GM12878 (cell line): ENCODE measurements around the gene GRK7. TPM values are rescaled to one million over a fixed set of nuclear protein-coding genes. Genes with fewer than 3 reads are reported as not detected.

Experiments used
- ATAC-seq: fragments of 200-7000 bp; cut with Tn5 transposase; 3 replicates; pipeline ENCODE4 v1.9.1; 2020; ENCODE audit warnings: mild to moderate bottlenecking, moderate library complexity
- BruUV-seq: library from RNA; stranded (reverse); fragments of 400-500 nt; replicated peaks from 2 replicates; lab custom pipeline; 2021; lab: Mats Ljungman, UMichigan
- CTCF ChIA-PET: fragments of 300-600 bp; sonication (Branson Sonifier 250); formaldehyde crosslinking; extraction: SDS; loops from one replicate; lab custom pipeline; 2021; ENCODE audit warnings: inconsistent platforms; lab: Yijun Ruan, JAX
- POLR2A ChIA-PET: fragments of 350-600 bp; formaldehyde crosslinking; extraction: SDS; loops from one replicate; lab custom pipeline; 2021; ENCODE audit warnings: inconsistent platforms; lab: Charles Lee
- RAD21 ChIA-PET: fragments of 300-600 bp; sonication (Branson Sonifier 250); formaldehyde crosslinking; loops from one replicate; lab custom pipeline; 2023; ENCODE audit warnings: antibody characterized with exemption; ENCODE audit not compliant: unreplicated experiment; lab: Charles Lee
- SMC1A ChIA-PET: fragments of 300-600 bp; sonication (Branson Sonifier 250); formaldehyde crosslinking; loops from one replicate; lab custom pipeline; 2023; ENCODE audit not compliant: unreplicated experiment, uncharacterized antibody; lab: Charles Lee
- DNase-seq: peaks from one replicate; pipeline ENCODE4 v3.0.0-alpha.2; 2011; ENCODE audit warnings: low read depth, low spot score
- FAIRE-seq: peaks from 3 replicates; lab custom pipeline; 2011; peaks lifted over from hg19 to GRCh38; lab: Jason Lieb, UNC
- H2AFZ ChIP-seq: 2 replicates; pipeline ENCODE4 v1.6.0; 2011; ENCODE audit warnings: low read depth, low read length, control low read depth; ENCODE audit not compliant: control insufficient read depth
- H3K27ac ChIP-seq: 2 replicates; pipeline ENCODE4 v1.5.1; 2011; ENCODE audit warnings: control low read depth; ENCODE audit not compliant: control insufficient read depth, insufficient read depth
- H3K27me3 ChIP-seq, 2 experiments: replicated peaks in 1 of 2; 2 replicates each; pipeline versions ENCODE4 v1.6.0 to v1.6.1; 2011; ENCODE audit warnings: low read length in 1 of 2; ENCODE audit not compliant: control insufficient read depth in 2 of 2, insufficient read depth in 2 of 2
- H3K36me3 ChIP-seq, 2 experiments: 2 replicates each; pipeline ENCODE4 v1.5.1; 2011; ENCODE audit warnings: low read length in 1 of 2; ENCODE audit not compliant: control insufficient read depth in 2 of 2, insufficient read depth in 2 of 2
- H3K4me1 ChIP-seq: 2 replicates; pipeline ENCODE4 v1.6.1; 2011; ENCODE audit warnings: mild to moderate bottlenecking, low read length, moderate library complexity, mixed read lengths; ENCODE audit not compliant: control insufficient read depth, insufficient read depth
- H3K4me2 ChIP-seq: 2 replicates; pipeline ENCODE4 v1.6.0; 2011; ENCODE audit warnings: control low read depth; ENCODE audit not compliant: control insufficient read depth, insufficient read depth
- H3K4me3 ChIP-seq: fragments of 200-600 bp; sonication (generic); 2 replicates; pipeline ENCODE4 v1.5.1; 2016
- H3K79me2 ChIP-seq: 2 replicates; pipeline ENCODE4 v1.6.0; 2011; ENCODE audit warnings: low read length; ENCODE audit not compliant: control insufficient read depth, insufficient read depth
- H3K9ac ChIP-seq: 2 replicates; pipeline ENCODE4 v1.8.0; 2011; ENCODE audit warnings: low read length, control low read depth, mixed read lengths; ENCODE audit not compliant: control insufficient read depth, insufficient read depth
- H3K9me3 ChIP-seq: replicated peaks from 3 replicates; pipeline ENCODE4 v1.5.1; 2011; ENCODE audit warnings: mild to moderate bottlenecking, low read length; ENCODE audit not compliant: control insufficient read depth, insufficient read depth
- H4K20me1 ChIP-seq: 2 replicates; pipeline ENCODE4 v1.6.0; 2011; ENCODE audit not compliant: control insufficient read depth, insufficient read depth
- BACH1 ChIP-seq: fragments of 450-650 bp; IDR thresholded peaks from 2 replicates; pipeline ENCODE4 v1.6.1; 2017; ENCODE audit warnings: mild to moderate bottlenecking, borderline replicate concordance
- CBFB ChIP-seq: IDR thresholded peaks from 2 replicates; pipeline ENCODE4 v1.6.1; 2016; ENCODE audit warnings: antibody characterized with exemption, low read depth
- CHD1 ChIP-seq: IDR thresholded peaks from 2 replicates; pipeline ENCODE4 v1.6.1; 2012; ENCODE audit warnings: low read depth, low read length, improper control_type of control experiment
- HCFC1 ChIP-seq: fragments of 150-350 bp; IDR thresholded peaks from 2 replicates; pipeline ENCODE4 v1.6.1; 2014; ENCODE audit warnings: low read length
- JUNB ChIP-seq: IDR thresholded peaks from 2 replicates; pipeline ENCODE4 v1.6.1; 2016; ENCODE audit warnings: antibody characterized with exemption, mild to moderate bottlenecking
- MXI1 ChIP-seq: fragments of 150-350 bp; IDR thresholded peaks from 2 replicates; pipeline ENCODE4 v1.6.1; 2011; ENCODE audit warnings: low read depth, mild to moderate bottlenecking, inconsistent platforms, low read length, improper control_type of control experiment
- NR2C2 ChIP-seq: IDR thresholded peaks from 2 replicates; pipeline ENCODE4 v1.6.1; 2011; ENCODE audit warnings: borderline replicate concordance, low read depth; ENCODE audit not compliant: control insufficient read depth, insufficient read length
- NRF1 ChIP-seq: conservative IDR thresholded peaks from 2 replicates; pipeline ENCODE4 v1.6.1; 2011; ENCODE audit warnings: mild to moderate bottlenecking, low read depth, low read length, improper control_type of control experiment
- PAX5 ChIP-seq: IDR thresholded peaks from 2 replicates; pipeline ENCODE4 v1.6.1; 2011; ENCODE audit warnings: low read depth, low read length, borderline replicate concordance
- SUZ12 ChIP-seq: fragments of 200-600 bp; sonication (generic); IDR thresholded peaks from one replicate; pipeline ENCODE4 v1.6.1; 2018; ENCODE audit warnings: antibody characterized with exemption, mild to moderate bottlenecking; ENCODE audit not compliant: unreplicated experiment
- TBL1XR1 ChIP-seq: IDR thresholded peaks from 2 replicates; pipeline ENCODE4 v1.6.1; 2012; ENCODE audit warnings: low read depth, low read length, improper control_type of control experiment
- TCF7 ChIP-seq: IDR thresholded peaks from 2 replicates; pipeline ENCODE4 v1.6.1; 2014; ENCODE audit warnings: antibody characterized with exemption, borderline replicate concordance
- ZNF274 ChIP-seq: IDR thresholded peaks from one replicate; pipeline ENCODE4 v1.8.0; 2011; ENCODE audit not compliant: insufficient read length, insufficient read depth
- ZSCAN29 ChIP-seq: fragments of 450-650 bp; IDR thresholded peaks from 2 replicates; pipeline ENCODE4 v1.6.1; 2017; ENCODE audit warnings: mild to moderate bottlenecking, moderate library complexity
- ZZZ3 ChIP-seq: IDR thresholded peaks from 2 replicates; pipeline ENCODE4 v1.6.1; 2011; ENCODE audit warnings: low read depth; ENCODE audit not compliant: control insufficient read depth, insufficient read length
- WGBS: methylation state at CpG from one replicate; pipeline ENCODE4 v1.1.6; 2016; ENCODE audit warnings: low lambda C conversion rate; ENCODE audit not compliant: insufficient replicate concordance, insufficient coverage; ENCODE audit errors: missing lambda C conversion rate; 5-methylcytosine and 5-hydroxymethylcytosine counted together
- in situ Hi-C: fragments of 300-500 bp; cut with MboI; formaldehyde crosslinking; loops from 9 replicates; pipeline ENCODE4 v1.14.3; 2018; ENCODE audit warnings: mixed read lengths
- intact Hi-C: fragments of 100-400 bp; cut with micrococcal nuclease; formaldehyde crosslinking; loops from one replicate; pipeline ENCODE4 v1.14.2; 2022; ENCODE audit not compliant: unreplicated experiment
- polyA plus RNA-seq, 11 experiments: library from polyadenylated mRNA; depleted of rRNA in 4 of 11; unstranded in 6 of 11; stranded (reverse) in 5 of 11; fragments of >200 nt; fragmentation: Nextera tagmentation in 4 of 11; fragmentation: Illumina TruSeq in 1 of 11; extraction: Ambion mirVana in 4 of 11; extraction: Trizol in 1 of 11; gene quantifications; 1 replicate in 1 of 11; 2 replicates in 10 of 11; pipeline versions ENCODE4 v1.2.1 to v1.2.3, GENCODE V29; 2011 to 2016; ENCODE audit warnings: inconsistent platforms in 2 of 11, missing spikeins in 2 of 11, low read depth in 1 of 11
- total RNA-seq, 4 experiments: library from RNA; depleted of rRNA in 3 of 4; stranded (reverse); fragments of >200 nt in 3 of 4; fragmentation: Illumina TruSeq in 1 of 4; extraction: Trizol in 1 of 4; gene quantifications; 2 replicates each; pipeline versions ENCODE4 v1.2.1 to v1.2.3, GENCODE V29; 2013 to 2021
- TF ChIP-seq, protein P1 (sequence below): fragments of 450-650 bp; IDR thresholded peaks from 2 replicates; pipeline ENCODE4 v1.6.1; 2016; ENCODE audit warnings: mild to moderate bottlenecking
- TF ChIP-seq, protein P2 (sequence below): IDR thresholded peaks from 2 replicates; pipeline ENCODE4 v1.6.1; 2012; ENCODE audit warnings: low read depth, low read length, improper control_type of control experiment
- TF ChIP-seq, protein P3 (sequence below): fragments of 450-650 bp; conservative IDR thresholded peaks from 2 replicates; pipeline ENCODE4 v1.6.1; 2017; ENCODE audit warnings: mild to moderate bottlenecking, moderate library complexity
- TF ChIP-seq, protein P4 (sequence below): IDR thresholded peaks from 2 replicates; pipeline ENCODE4 v1.6.1; 2011; ENCODE audit warnings: low read depth, mild to moderate bottlenecking, low read length, moderate library complexity, borderline replicate concordance; ENCODE audit errors: extremely low read depth
- TF ChIP-seq, protein P5 (sequence below): IDR thresholded peaks from 2 replicates; pipeline ENCODE4 v1.6.1; 2012; ENCODE audit warnings: low read depth, low read length, improper control_type of control experiment

GRK7 gene
- total and polyA plus RNA-seq, 10 of the 15 experiments (the other 5 are each of a cell fraction or from before 2014, with no cell fraction given) = not detected

DNA sequence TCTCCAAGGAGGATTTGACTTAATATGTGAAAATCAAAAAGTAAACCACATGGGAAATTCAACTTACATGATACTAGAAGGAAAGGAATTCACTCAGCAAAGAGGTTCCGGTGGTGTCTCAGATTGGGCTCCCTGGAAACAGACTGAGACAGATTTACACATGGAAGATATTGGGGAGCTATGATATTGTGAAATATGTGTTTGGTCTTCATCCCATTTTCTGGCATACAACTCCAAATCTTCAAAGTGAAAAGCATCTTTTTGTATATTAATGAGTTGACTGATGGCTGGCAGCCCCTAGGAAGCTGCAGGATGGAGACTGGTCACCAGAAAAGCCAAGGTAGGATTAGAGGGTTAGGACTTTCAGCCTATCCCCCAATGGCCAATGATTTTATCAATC lies 29.3 kb downstream of the GRK7 start (continued):
- TF ChIP-seq, protein P1, sequence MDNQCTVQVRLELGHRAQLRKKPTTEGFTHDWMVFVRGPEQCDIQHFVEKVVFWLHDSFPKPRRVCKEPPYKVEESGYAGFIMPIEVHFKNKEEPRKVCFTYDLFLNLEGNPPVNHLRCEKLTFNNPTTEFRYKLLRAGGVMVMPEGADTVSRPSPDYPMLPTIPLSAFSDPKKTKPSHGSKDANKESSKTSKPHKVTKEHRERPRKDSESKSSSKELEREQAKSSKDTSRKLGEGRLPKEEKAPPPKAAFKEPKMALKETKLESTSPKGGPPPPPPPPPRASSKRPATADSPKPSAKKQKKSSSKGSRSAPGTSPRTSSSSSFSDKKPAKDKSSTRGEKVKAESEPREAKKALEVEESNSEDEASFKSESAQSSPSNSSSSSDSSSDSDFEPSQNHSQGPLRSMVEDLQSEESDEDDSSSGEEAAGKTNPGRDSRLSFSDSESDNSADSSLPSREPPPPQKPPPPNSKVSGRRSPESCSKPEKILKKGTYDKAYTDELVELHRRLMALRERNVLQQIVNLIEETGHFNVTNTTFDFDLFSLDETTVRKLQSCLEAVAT = no peak
- TF ChIP-seq CBFB = no peak
- no peak for TF ChIP-seq TCF7
- no peak for TF ChIP-seq JUNB
- no peak for TF ChIP-seq ZZZ3
- TF ChIP-seq CHD1 = no peak
- TF ChIP-seq NR2C2 = no peak
- TF ChIP-seq ZSCAN29 = no peak
- no peak for TF ChIP-seq HCFC1
- TF ChIP-seq ZNF274 = no peak
- no peak for TF ChIP-seq BACH1
- TF ChIP-seq MXI1 = no peak

DNA sequence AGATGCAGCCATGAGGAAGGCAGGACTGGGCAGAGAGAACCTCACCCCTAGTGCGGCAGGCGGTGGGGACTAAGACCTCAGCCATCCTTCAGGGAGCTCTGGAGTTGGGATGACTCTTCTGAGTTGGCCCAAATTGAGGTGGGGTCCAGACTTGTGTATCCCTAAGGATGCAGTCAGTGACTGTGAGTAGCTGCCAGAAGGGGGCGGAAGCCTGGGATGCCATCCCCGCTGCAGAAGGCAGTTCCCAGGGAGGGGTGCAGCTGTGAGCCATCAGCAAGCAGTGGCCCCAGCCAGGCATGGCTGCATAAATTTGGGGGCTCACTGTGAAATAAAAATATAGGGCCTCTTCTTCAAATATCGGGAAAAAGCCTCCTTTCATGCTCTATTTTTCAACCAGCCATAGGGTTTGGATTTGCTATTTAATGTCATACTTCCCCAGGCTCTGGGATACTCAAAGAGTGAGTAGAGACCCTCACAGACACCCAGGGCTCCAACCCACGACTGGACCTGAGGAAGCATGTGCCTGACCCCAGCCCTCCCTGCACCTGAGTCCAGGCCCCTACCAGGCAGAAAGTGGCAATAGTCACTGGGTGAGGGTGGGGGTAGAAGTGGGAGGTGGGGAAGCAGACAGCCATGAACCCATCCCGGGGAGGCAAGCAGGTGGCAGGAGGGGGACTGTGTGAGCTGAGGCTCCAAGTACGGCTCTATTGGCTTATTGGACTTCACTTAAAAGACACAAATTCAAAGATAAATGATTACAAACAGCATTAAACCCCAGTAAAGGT lies 30.5 kb downstream of the GRK7 start:
- Histone ChIP-seq H3K4me1 (peaks cover 19% of the 10 kb centered on the region), H3K9ac (no peak overlapping the region), H3K79me2 (no peaks in the 10 kb centered on the region), H4K20me1 (no peaks in the 10 kb centered on the region), H3K4me2 (no peak overlapping the region), H3K27ac (no peak overlapping the region), H3K27me3 (no peaks in the 10 kb centered on the region; a peak in 1 of 4 replicates), H3K4me3 (no peak overlapping the region), H3K36me3 (no peaks in the 10 kb centered on the region), H2AFZ (no peak overlapping the region), H3K9me3 (no peaks in the 10 kb centered on the region)
- no TSS peak for BruUV-seq
- POLR2A ChIA-PET = no interaction called here
- SMC1A ChIA-PET = no interaction called here
- FAIRE-seq (no peak), DNase-seq (no peak), ATAC-seq (no peak)
- CTCF ChIA-PET = no interaction called here
- WGBS = 64% methylated on average over 8 of the region's 8 CpGs
- RAD21 ChIA-PET = no interaction called here
- intact Hi-C loops (no loop called here), in situ Hi-C loops (no loop called here)
- no peak for TF ChIP-seq TBL1XR1
- no peak for TF ChIP-seq ZSCAN29
- no peak for TF ChIP-seq NRF1
- TF ChIP-seq, protein P2, sequence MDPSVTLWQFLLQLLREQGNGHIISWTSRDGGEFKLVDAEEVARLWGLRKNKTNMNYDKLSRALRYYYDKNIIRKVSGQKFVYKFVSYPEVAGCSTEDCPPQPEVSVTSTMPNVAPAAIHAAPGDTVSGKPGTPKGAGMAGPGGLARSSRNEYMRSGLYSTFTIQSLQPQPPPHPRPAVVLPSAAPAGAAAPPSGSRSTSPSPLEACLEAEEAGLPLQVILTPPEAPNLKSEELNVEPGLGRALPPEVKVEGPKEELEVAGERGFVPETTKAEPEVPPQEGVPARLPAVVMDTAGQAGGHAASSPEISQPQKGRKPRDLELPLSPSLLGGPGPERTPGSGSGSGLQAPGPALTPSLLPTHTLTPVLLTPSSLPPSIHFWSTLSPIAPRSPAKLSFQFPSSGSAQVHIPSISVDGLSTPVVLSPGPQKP = no peak
- TF ChIP-seq, protein P3, sequence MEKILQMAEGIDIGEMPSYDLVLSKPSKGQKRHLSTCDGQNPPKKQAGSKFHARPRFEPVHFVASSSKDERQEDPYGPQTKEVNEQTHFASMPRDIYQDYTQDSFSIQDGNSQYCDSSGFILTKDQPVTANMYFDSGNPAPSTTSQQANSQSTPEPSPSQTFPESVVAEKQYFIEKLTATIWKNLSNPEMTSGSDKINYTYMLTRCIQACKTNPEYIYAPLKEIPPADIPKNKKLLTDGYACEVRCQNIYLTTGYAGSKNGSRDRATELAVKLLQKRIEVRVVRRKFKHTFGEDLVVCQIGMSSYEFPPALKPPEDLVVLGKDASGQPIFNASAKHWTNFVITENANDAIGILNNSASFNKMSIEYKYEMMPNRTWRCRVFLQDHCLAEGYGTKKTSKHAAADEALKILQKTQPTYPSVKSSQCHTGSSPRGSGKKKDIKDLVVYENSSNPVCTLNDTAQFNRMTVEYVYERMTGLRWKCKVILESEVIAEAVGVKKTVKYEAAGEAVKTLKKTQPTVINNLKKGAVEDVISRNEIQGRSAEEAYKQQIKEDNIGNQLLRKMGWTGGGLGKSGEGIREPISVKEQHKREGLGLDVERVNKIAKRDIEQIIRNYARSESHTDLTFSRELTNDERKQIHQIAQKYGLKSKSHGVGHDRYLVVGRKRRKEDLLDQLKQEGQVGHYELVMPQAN = no peak
- no peak for TF ChIP-seq SUZ12
- no peak for TF ChIP-seq PAX5
- TF ChIP-seq, protein P4, sequence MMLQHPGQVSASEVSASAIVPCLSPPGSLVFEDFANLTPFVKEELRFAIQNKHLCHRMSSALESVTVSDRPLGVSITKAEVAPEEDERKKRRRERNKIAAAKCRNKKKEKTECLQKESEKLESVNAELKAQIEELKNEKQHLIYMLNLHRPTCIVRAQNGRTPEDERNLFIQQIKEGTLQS = no peak
- TF ChIP-seq, protein P5, sequence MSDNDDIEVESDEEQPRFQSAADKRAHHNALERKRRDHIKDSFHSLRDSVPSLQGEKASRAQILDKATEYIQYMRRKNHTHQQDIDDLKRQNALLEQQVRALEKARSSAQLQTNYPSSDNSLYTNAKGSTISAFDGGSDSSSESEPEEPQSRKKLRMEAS = no peak
